ENCODE results near the gene FAM180B.

- TF ChIP-seq CTCF (IDR thresholded peaks at IDR 0.05; ENCODE audit: low read length) (no peak), EZH2 (IDR thresholded peaks at IDR 0.05; ENCODE audit: borderline replicate concordance, low read length) (no peak)
Observed at GRCh38 chr11:47593934-47594855, 7.7 kb downstream of the FAM180B start, which contains the start of gene C1QTNF4.
